GM12872 (cell line): ENCODE measurements around the gene SVOP.

ENCODE experiments used
- TF ChIP-seq, protein P1 (sequence below): IDR thresholded peaks from 3 replicates; pipeline ENCODE4 v1.5.1; 2011; ENCODE audit warnings: low read depth, mild to moderate bottlenecking, low read length, moderate library complexity; ENCODE audit not compliant: insufficient read depth

The SVOP gene

DNA sequence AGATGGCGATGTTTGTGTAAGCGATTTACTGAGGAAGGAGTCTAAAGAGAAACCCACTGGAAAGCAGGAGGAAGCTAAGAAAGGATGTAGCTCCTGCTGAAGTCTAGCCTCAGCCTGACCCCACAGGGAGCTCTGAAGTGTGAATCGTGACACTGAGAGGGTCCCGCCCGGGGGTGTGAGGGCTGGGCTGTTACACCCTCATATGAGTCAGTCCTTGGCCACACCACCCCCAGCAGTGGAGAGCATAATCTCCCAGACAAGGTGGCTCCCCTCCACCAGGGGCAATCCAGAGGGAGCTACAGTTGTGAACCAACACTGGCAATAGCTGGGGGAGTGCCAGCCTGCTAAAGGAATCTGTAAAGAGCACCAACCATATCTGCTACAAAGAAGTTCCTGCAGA is 31.5 kb downstream of the SVOP start:
- TF ChIP-seq, protein P1, sequence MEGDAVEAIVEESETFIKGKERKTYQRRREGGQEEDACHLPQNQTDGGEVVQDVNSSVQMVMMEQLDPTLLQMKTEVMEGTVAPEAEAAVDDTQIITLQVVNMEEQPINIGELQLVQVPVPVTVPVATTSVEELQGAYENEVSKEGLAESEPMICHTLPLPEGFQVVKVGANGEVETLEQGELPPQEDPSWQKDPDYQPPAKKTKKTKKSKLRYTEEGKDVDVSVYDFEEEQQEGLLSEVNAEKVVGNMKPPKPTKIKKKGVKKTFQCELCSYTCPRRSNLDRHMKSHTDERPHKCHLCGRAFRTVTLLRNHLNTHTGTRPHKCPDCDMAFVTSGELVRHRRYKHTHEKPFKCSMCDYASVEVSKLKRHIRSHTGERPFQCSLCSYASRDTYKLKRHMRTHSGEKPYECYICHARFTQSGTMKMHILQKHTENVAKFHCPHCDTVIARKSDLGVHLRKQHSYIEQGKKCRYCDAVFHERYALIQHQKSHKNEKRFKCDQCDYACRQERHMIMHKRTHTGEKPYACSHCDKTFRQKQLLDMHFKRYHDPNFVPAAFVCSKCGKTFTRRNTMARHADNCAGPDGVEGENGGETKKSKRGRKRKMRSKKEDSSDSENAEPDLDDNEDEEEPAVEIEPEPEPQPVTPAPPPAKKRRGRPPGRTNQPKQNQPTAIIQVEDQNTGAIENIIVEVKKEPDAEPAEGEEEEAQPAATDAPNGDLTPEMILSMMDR, result no peak

- TF ChIP-seq, protein P1, result no peak
Measured at GRCh38 chr12:108985750-108986149, 35.1 kb downstream of the SVOP start.

DNA sequence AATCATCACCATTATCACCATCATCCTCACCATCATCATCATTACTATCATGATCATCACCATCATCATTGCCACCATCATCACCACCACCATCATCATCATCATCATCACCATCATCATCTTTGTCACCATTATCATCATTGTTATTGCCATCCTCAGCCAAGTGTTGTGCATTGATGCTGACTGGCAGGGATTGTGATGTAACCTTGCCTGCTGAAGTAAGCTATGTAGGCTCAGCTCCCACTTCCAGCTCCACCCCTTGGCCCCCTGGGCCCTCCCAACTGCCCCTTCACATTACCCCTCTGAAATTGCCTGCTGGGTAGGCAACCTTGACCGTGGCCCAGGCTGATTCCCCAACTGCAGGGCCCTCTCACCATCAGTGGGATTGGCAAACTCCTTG is 37.6 kb downstream of the SVOP start:
- TF ChIP-seq, protein P1, result no peak

- TF ChIP-seq, protein P1, result no peak
Measured at GRCh38 chr12:108982621-108983219, 38.1 kb downstream of the SVOP start.

DNA sequence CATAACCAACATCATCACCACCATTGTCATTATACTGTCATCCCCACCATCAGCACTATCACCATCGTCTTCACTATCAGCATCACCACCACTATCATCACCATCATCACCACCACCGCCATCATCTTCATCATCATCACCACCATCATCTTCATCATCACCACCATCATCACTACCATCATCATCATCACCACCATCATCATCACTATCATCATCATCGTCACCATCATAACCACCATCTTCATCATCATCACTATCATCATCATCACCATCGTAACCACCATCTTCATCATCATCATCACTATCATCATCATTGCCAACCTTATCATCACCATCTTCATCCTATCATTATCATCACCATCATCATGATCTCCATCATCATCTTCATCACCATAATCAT is 39.0 kb downstream of the SVOP start:
- TF ChIP-seq, protein P1, result no peak

DNA sequence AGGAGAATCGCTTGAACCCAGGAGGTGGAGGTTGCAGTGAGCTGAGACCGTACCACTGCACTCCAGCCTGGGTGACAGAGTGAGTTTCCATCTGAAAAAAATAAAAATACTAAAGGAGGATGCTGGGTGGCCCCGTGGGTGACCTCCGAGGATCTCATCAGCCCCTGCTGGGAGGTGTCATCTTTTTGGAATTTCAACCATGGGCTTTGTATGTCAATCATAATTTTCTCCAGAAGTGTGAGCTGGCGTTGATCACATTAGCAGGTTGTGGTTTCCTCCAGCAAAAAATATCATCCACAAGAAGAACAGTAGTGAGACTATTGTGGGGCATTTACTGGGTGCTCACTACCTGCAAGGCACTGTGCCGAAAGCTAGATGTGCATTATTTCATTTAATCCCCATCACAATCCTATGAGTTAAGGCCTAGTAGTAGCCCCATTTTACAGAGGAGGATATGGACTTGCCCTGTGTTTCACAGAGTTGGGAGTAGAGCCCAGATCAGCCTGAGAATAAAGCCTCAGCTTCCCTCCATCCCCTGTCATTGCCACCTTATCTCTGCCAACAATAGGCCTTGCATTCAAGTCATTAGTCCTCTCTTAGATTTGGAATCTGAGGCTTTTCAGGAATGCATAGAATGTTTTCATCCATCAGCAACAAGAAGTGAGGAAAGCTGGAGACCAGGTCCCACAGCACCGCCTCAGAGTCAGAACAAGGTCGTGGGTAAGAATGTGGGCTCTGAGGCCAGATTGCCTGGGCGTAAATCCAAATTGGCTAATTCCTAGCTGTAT is 39.8 kb downstream of the SVOP start:
- TF ChIP-seq, protein P1, result no peak

GRCh38 chr12:108977360-108977759 is 43.5 kb downstream of the SVOP start:
- TF ChIP-seq, protein P1, result no peak
